CD4-positive, CD25-positive, alpha-beta regulatory T cell (primary cell): ENCODE measurements around the gene CPVL. TPM values are rescaled to one million over a fixed set of nuclear protein-coding genes. Genes with fewer than 3 reads are reported as not detected.

ENCODE experiments used
- ATAC-seq, 2 donors: fragments of 150-1000 bp; cut with Tn5 transposase; one replicate each; pipeline ENCODE4 v1.10.0; 2021; ENCODE audit warnings: low read depth in 2 of 2, moderate number of reproducible peaks in 2 of 2, moderate library complexity in 1 of 2
- DNase-seq, 3 donors: peaks; one replicate each; pipeline versions ENCODE4 v3.0.0 to v3.0.0-alpha.2; 2012 to 2022; ENCODE audit warnings: mixed read lengths in 1 of 3
- H3K27ac ChIP-seq: one replicate; pipeline ENCODE4 v1.7.0; 2013; ENCODE audit warnings: mild to moderate bottlenecking, low read length; ENCODE audit not compliant: insufficient read depth, poor library complexity, severe bottlenecking
- H3K27me3 ChIP-seq: one replicate; pipeline ENCODE4 v1.7.0; 2013; ENCODE audit warnings: low read length; ENCODE audit not compliant: control insufficient read depth, insufficient read depth
- H3K36me3 ChIP-seq: one replicate; pipeline ENCODE4 v1.7.0; 2013; ENCODE audit warnings: mild to moderate bottlenecking, low read length, moderate library complexity; ENCODE audit not compliant: control insufficient read depth, insufficient read depth
- H3K4me1 ChIP-seq: 2 replicates; pipeline ENCODE4 v1.7.0; 2013; ENCODE audit warnings: mild to moderate bottlenecking, low read length; ENCODE audit not compliant: insufficient read depth, control insufficient read depth, poor library complexity, severe bottlenecking
- H3K4me3 ChIP-seq: one replicate; pipeline ENCODE4 v1.7.0; 2013; ENCODE audit warnings: low read depth, mild to moderate bottlenecking, low read length, moderate library complexity
- H3K9me3 ChIP-seq, 2 experiments: 1 replicate in 1 of 2; 2 replicates in 1 of 2; pipeline ENCODE4 v1.7.0; 2013; ENCODE audit warnings: low read length in 2 of 2, mild to moderate bottlenecking in 1 of 2, moderate library complexity in 1 of 2; ENCODE audit not compliant: control insufficient read depth in 2 of 2
- H3K27ac Mint-ChIP-seq, 3 donors: one replicate each; pipeline ENCODE4 v1.8.0; 2020 to 2022; ENCODE audit warnings: mild to moderate bottlenecking in 3 of 3, mixed read lengths in 3 of 3, moderate library complexity in 2 of 3
- H3K27me3 Mint-ChIP-seq: one replicate; pipeline ENCODE4 v1.8.0; 2022; ENCODE audit warnings: mild to moderate bottlenecking, mixed read lengths
- H3K36me3 Mint-ChIP-seq: one replicate; pipeline ENCODE4 v1.8.0; 2020; ENCODE audit warnings: mixed read lengths
- H3K4me1 Mint-ChIP-seq, 4 donors: one replicate each; pipeline ENCODE4 v1.8.0; 2020 to 2022; ENCODE audit warnings: mixed read lengths in 4 of 4, mild to moderate bottlenecking in 1 of 4
- H3K4me3 Mint-ChIP-seq, 4 donors: one replicate each; pipeline ENCODE4 v1.8.0; 2020 to 2022; ENCODE audit warnings: mild to moderate bottlenecking in 4 of 4, mixed read lengths in 4 of 4, moderate library complexity in 3 of 4
- H3K9me3 Mint-ChIP-seq, 7 donors: one replicate each; pipeline ENCODE4 v1.8.0; 2020 to 2022; ENCODE audit warnings: mixed read lengths in 7 of 7, mild to moderate bottlenecking in 3 of 7, moderate library complexity in 2 of 7
- polyA plus RNA-seq, 4 donors: library from polyadenylated mRNA; unstranded; fragments of 300-500 nt; fragmentation: Illumina TruSeq; gene quantifications; one replicate each; pipeline ENCODE4 v1.2.3, GENCODE V29; 2021
- total RNA-seq: library from RNA; stranded (reverse); gene quantifications from one replicate; pipeline ENCODE4 v1.2.3, GENCODE V29; 2022

Gene CPVL
- total and polyA plus RNA-seq, 5 donors from 2014 or later, result 0.15 to 1.3 (median 0.77) TPM; not detected in 1

- Mint-ChIP-seq H3K4me3 (no peak overlapping the region), H3K27me3 (peaks cover 5% of the 10 kb centered on the region), H3K27ac (no peak overlapping the region), H3K9me3 (peaks cover 0 to 6% (median 2%) of the 10 kb centered on the region in 7 donors), H3K36me3 (no peaks in the 10 kb centered on the region), H3K4me1 (no peaks in the 10 kb centered on the region)
- Histone ChIP-seq H3K9me3 (no peaks in the 10 kb centered on the region), H3K36me3 (no peaks in the 10 kb centered on the region), H3K27ac (no peak overlapping the region), H3K27me3 (no peaks in the 10 kb centered on the region), H3K4me1 (no peaks in the 10 kb centered on the region), H3K4me3 (no peak overlapping the region)
- DNase-seq (no peak), ATAC-seq (no peak)
Measured at GRCh38 chr7:29044554-29044953, 101.8 kb downstream of the CPVL start.

GRCh38 chr7:29043576-29043975 is 102.8 kb downstream of the CPVL start:
- peaks cover 0 to 6% (median 0%) of the 10 kb centered on the region in 7 donors for H3K9me3 Mint-ChIP-seq
- Histone ChIP-seq H3K27me3 (no peaks in the 10 kb centered on the region), H3K27ac (no peak overlapping the region), H3K36me3 (no peaks in the 10 kb centered on the region), H3K4me3 (no peak overlapping the region), H3K4me1 (no peaks in the 10 kb centered on the region), H3K9me3 (no peaks in the 10 kb centered on the region)
- no peak overlapping the region for H3K4me3 Mint-ChIP-seq
- no peaks in the 10 kb centered on the region for H3K36me3 Mint-ChIP-seq
- H3K27me3 Mint-ChIP-seq, result peaks cover 5% of the 10 kb centered on the region
- no peak for ATAC-seq
- DNase-seq, result no peak
- H3K4me1 Mint-ChIP-seq, result no peaks in the 10 kb centered on the region
- no peak overlapping the region for H3K27ac Mint-ChIP-seq

- Histone ChIP-seq H3K36me3 (no peaks in the 10 kb centered on the region), H3K9me3 (no peaks in the 10 kb centered on the region), H3K4me3 (no peak overlapping the region), H3K4me1 (no peaks in the 10 kb centered on the region), H3K27me3 (no peaks in the 10 kb centered on the region), H3K27ac (no peak overlapping the region)
- H3K27me3 Mint-ChIP-seq, result peaks cover 5% of the 10 kb centered on the region
- no peak overlapping the region for H3K27ac Mint-ChIP-seq
- peaks cover 0 to 5% (median 0%) of the 10 kb centered on the region in 7 donors for H3K9me3 Mint-ChIP-seq
- DNase-seq (no peak), ATAC-seq (no peak)
- H3K36me3 Mint-ChIP-seq, result no peaks in the 10 kb centered on the region
- no peak overlapping the region for H3K4me3 Mint-ChIP-seq
- no peaks in the 10 kb centered on the region for H3K4me1 Mint-ChIP-seq
Measured at GRCh38 chr7:29042824-29043231, 103.5 kb downstream of the CPVL start.

- peaks cover 0 to 2% (median 0%) of the 10 kb centered on the region in 7 donors for H3K9me3 Mint-ChIP-seq
- no peaks in the 10 kb centered on the region for H3K27me3 ChIP-seq
- H3K27ac Mint-ChIP-seq, result no peak overlapping the region
- H3K4me3 ChIP-seq, result no peak overlapping the region
- ATAC-seq, result no peak
- H3K36me3 ChIP-seq, result no peaks in the 10 kb centered on the region
- no peak for DNase-seq
- peaks cover 5% of the 10 kb centered on the region for H3K27me3 Mint-ChIP-seq
- no peaks in the 10 kb centered on the region for H3K4me1 Mint-ChIP-seq
- H3K27ac ChIP-seq, result no peak overlapping the region
- no peaks in the 10 kb centered on the region for H3K36me3 Mint-ChIP-seq
- H3K4me3 Mint-ChIP-seq, result no peak overlapping the region
- no peaks in the 10 kb centered on the region for H3K4me1 ChIP-seq
- H3K9me3 ChIP-seq, result no peaks in the 10 kb centered on the region
Measured at GRCh38 chr7:29041991-29042390, 104.3 kb downstream of the CPVL start.

- H3K36me3 ChIP-seq, result no peaks in the 10 kb centered on the region
- no peak overlapping the region for H3K27ac Mint-ChIP-seq
Measured at GRCh38 chr7:29040579-29040925, 105.8 kb downstream of the CPVL start.

GRCh38 chr7:29039821-29040578 is 106.3 kb downstream of the CPVL start:
- Mint-ChIP-seq H3K4me3 (no peak overlapping the region), H3K36me3 (no peaks in the 10 kb centered on the region), H3K4me1 (no peaks in the 10 kb centered on the region), H3K27ac (no peak overlapping the region), H3K27me3 (peaks cover 5% of the 10 kb centered on the region), H3K9me3 (peaks cover 0 to 2% (median 0%) of the 10 kb centered on the region in 7 donors)
- ATAC-seq (no peak), DNase-seq (no peak)
- no peak overlapping the region for H3K27ac ChIP-seq
- H3K27me3 ChIP-seq, result no peaks in the 10 kb centered on the region
- no peaks in the 10 kb centered on the region for H3K9me3 ChIP-seq
- H3K4me3 ChIP-seq, result no peak overlapping the region
- H3K36me3 ChIP-seq, result no peaks in the 10 kb centered on the region
- H3K4me1 ChIP-seq, result no peaks in the 10 kb centered on the region

More at GRCh38 chr7:29040579-29040925, 105.8 kb downstream of the CPVL start:
- Mint-ChIP-seq H3K9me3 (peaks cover 0 to 2% (median 0%) of the 10 kb centered on the region in 7 donors), H3K27me3 (peaks cover 5% of the 10 kb centered on the region), H3K36me3 (no peaks in the 10 kb centered on the region), H3K4me1 (no peaks in the 10 kb centered on the region), H3K4me3 (no peak overlapping the region)
- ATAC-seq (no peak), DNase-seq (no peak)
- Histone ChIP-seq H3K27ac (no peak overlapping the region), H3K9me3 (no peaks in the 10 kb centered on the region), H3K4me1 (no peaks in the 10 kb centered on the region), H3K27me3 (no peaks in the 10 kb centered on the region), H3K4me3 (no peak overlapping the region)

GRCh38 chr7:29038463-29038862 is 107.9 kb downstream of the CPVL start:
- no peaks in the 10 kb centered on the region for H3K27me3 Mint-ChIP-seq
- ATAC-seq (no peak), DNase-seq (no peak)
- no peak overlapping the region for H3K4me3 ChIP-seq
- no peak overlapping the region for H3K4me3 Mint-ChIP-seq
- no peaks in the 10 kb centered on the region for H3K4me1 Mint-ChIP-seq
- H3K9me3 ChIP-seq, result no peaks in the 10 kb centered on the region
- H3K9me3 Mint-ChIP-seq, result no peaks in the 10 kb centered on the region
- no peaks in the 10 kb centered on the region for H3K27me3 ChIP-seq
- no peaks in the 10 kb centered on the region for H3K36me3 ChIP-seq
- no peak overlapping the region for H3K27ac ChIP-seq
- H3K4me1 ChIP-seq, result no peaks in the 10 kb centered on the region
- H3K36me3 Mint-ChIP-seq, result no peaks in the 10 kb centered on the region
- H3K27ac Mint-ChIP-seq, result no peak overlapping the region
